T-helper 1 cell (primary cell): ENCODE data around the gene SLC24A5.

Experiments
- DNase-seq, 5 donors: peaks; one replicate each; pipeline ENCODE4 v3.0.0-alpha.2; 2012 to 2020

Gene SLC24A5

DNA sequence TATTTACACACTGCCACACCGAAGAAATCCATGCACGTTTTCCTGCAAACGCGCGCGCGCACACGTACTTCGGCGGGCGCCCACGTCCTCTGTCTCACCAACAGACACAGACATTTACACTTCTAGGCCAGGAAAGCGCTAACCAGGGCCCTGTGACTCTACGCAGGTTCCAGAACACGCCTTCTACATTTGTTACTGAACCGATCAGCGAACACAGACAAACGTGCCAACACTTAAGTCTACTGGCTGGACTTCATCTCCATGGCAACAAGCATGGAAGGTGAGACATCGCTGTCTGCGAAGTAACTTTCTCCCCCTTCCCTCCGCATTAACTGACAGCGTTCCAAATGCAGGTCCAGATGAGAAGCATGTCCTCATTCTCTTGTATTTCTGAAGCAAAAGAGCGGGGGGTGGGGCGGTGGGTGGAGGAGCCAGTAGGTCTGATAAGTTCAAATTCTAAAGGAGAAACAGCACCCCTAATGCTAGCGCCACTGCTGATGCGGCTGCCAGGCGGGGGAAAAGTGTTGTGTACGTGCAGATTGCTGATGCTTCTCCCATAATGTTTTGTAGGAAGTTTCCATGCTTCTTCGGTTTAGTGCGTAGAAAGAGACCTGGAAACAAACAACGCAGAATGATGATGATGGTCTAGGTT is 70.9 kb downstream of the SLC24A5 start, which contains the start of gene CTXN2:
CTXN2 (plus strand) TSS at position 92 of the 652 bp plus-strand sequence. CDS start 9,636 bp downstream, outside the sequence.
- DNase-seq: no peak
